GM19239 (cell line): ENCODE data around the gene FLT4.
"Not testable (repeated sequence)": the region's sequence is repeated elsewhere in the genome, so short reads cannot be mapped to it uniquely, and the experiment has no call there.

ENCODE experiments used
- DNase-seq: peaks from one replicate; pipeline ENCODE4 v3.0.0; 2011; ENCODE audit warnings: low spot score; ENCODE audit not compliant: insufficient read length
- FAIRE-seq: peaks from 2 replicates; lab custom pipeline; 2011; peaks lifted over from hg19 to GRCh38; lab: Jason Lieb, UNC

Gene FLT4

DNA sequence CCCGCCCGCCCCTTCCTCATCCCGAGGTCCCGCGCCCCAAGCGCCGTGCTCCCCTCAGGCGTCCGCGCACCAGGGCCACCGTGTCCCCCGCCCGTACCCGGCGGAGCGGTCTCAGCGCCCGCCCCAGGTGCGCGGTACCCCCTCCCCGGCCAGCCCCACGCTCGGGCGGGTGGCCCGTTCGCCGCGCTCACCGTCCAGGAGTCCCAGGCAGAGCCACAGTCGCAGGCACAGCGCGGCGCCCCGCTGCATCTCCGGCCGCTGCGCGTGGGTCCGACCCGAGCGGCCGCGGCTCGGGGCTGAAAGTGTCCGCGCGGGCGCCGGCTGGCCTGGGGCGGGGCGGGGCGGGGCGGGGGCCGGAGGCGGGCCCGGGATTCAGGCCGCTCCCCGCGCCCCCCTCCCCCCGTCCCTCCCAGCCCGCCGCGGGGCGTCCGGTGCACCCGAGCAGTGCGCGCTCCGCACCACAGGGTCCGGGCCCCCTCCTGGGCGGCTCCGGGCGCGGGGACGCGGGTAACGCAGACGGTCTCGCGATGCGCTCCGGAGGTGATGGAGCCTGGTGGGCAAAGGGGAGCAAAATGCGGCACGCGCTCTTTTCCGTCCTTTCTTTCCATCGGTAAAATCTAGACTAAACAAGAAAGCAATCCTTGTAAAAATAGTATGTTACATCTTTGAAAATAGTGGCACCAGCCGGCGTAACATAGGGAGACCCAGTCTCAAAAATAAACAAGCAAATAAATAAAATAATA is at the start of gene FLT4:
TSS of gene FLT4 (minus strand) at position 304 of the 743 bp plus-strand sequence. CDS start at position 249, 55 bp downstream.
- FAIRE-seq (no peak), DNase-seq (no peak)

GRCh38 chr5:180699042-180699441 is 49.6 kb upstream of the FLT4 start:
- DNase-seq, result no peak
- no peak for FAIRE-seq

GRCh38 chr5:180696116-180696515 is 46.7 kb upstream of the FLT4 start:
- DNase-seq (no peak), FAIRE-seq (no peak)

DNA sequence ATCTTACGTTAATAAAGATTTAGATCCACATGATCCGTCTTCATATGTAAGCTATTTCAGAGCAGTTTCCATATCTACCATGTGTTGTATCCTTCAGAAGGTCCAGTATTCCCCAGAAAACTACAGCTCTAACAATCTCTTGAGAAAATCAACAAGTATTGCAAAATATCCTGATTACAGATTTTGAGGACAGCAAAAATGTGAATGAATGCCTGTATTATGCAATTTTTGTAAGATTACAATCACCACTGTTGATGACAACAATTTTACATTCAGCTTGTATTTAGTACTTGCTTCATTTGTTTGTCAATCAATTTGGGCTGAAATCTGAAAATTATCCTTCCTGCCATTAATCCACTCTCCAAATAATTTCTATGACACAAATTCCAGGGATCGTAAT is 43.0 kb upstream of the FLT4 start:
- DNase-seq, result no peak
- no peak for FAIRE-seq

GRCh38 chr5:180691046-180691445 is 41.6 kb upstream of the FLT4 start:
- no peak for FAIRE-seq
- no peak for DNase-seq

DNA sequence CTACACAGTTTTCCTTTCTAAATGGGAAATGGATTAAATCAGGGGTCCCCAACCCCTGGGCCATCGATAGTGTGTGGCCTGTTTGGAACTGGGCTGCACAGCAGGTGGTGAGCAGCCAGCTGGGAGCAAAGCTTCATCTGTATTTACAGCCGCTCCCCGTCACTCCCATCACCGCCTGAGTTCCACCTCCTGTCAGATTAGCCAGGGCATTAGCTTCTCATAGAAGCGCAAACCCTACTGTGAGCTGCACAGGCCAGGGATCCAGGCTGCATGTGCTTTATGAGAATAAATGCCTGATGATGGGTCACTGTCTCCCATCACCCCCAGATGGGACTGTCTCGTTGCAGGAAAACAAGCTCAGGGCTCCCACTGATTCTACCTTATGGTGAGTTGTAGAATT is 41.2 kb upstream of the FLT4 start:
- FAIRE-seq (no peak), DNase-seq (no peak)

GRCh38 chr5:180689775-180690174 is 40.4 kb upstream of the FLT4 start:
- DNase-seq (no peak), FAIRE-seq (no peak)

- DNase-seq, result no peak
- FAIRE-seq, result no peak
These were observed 39.8 kb upstream of the FLT4 start for GRCh38 chr5:180689071-180689694.

GRCh38 chr5:180688330-180689070 is 39.1 kb upstream of the FLT4 start:
- DNase-seq (no peak), FAIRE-seq (no peak)

DNA sequence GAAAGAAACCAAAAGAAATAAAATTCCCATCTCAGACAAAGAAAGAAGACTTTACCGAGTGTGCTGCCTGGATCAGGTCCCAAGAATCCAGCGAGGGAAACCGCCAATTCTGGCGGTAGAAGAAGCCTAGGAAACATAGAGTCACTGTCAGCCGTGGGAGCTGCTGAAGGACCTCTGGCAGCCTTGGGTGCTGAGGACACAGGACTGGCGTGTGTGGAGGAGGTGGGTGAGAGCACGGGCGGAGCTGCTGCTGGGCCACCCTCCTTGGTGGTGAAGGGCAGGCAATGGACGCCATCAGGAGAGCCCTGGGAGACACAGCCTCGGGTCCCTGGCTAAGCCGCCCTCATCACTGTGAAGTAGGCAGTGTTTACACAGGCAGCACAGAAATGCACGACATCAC is 37.4 kb upstream of the FLT4 start:
- DNase-seq, FAIRE-seq: not testable (repeated sequence)

DNA sequence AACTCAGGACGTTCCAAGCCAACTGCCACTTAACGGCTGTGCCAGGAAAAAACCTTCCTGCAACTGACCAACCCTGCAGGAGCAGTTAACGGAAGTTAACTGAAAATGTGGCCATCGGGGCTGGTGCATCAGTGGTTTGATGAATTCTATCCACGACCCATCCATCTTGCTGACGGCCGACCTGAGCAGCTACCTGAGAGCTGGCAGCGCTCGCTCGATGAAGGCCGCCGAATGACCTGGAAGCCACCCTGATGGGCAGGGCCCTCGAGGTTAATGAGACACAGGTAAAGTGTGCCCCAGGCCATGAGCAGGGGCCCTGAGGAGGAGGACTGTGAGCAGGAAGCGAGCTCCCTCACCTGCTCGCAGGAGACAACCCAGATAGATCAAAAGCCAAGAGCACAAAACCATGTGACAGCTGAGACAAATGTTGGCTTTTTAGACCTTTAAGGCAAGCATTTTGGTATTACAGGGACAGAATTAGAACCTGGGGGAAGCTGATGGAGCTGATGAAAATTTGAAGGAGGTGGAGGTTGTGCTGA is 35.3 kb upstream of the FLT4 start:
- FAIRE-seq (no peak), DNase-seq (no peak)

DNA sequence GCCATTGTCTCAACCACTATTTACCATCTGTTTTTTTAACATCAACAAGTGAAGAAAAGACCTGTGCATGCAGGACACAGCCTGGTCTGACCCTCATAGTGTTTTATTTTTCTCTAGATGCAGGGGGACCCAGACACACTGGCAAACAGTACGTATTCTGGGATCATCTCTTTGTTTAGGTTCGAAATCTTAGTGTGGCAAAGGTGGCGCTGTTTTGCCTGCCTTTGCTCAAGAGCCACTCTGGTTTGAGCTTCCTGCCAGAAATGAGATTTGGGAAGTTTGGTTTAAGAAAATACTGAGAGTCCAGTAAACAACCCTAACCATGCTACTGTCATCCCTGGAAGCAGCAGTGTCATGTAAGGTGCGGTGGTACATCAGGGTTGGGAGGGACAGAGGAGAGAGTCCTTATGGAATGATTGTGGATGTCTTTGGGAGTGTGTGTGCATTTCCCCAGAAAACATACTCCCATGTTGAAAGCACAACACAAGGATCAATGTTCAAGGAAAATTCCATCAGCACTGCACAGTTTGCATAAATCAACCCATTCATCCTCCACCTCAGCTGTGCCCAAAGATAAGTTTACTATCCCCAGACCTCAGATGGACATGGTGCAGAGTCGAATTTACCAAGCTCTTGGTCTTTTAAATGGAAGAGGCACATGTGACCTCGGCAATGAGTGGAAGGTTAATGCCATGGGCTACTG is 34.0 kb upstream of the FLT4 start:
- no peak for FAIRE-seq
- no peak for DNase-seq

DNA sequence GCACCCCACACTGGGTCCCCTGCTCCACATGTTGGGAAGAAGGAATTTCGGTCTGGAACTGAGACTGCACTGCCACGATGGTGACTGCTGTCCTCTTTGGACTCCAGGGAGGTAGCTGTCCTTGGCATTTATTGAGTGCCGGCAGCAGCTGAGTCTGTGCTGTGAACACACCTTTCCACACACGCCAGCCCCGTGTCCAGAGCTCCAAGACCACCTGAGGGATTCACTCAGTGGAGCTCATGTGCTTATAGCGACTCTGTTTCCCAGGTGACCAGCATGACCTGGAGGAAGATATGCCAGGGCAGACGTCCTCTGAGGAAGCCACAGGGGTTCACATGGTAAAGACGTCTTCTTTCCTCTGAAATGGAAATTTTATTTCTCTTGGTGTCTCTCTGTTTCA is 33.2 kb upstream of the FLT4 start:
- DNase-seq (no peak), FAIRE-seq (no peak)

DNA sequence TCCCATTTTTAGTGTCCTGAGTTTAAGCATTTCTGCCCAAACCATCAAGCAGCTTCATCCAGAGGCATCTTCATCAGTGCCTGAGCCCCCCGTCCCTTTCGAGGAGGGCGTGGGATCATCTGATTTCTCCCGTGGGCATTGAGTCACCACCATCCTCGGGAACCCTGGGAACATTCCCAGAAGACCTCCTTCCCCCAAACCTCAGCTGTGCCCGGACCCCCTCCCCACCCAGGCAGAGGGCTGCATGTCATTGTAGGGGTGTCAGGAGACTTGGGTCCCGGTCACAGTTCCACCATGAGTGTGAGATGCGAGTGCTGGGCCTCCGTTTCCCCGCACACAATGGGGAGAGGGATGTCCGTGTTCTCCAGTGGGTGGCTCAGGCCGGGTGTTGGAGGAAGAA is 32.6 kb upstream of the FLT4 start:
- not testable (repeated sequence) for DNase-seq, FAIRE-seq

DNA sequence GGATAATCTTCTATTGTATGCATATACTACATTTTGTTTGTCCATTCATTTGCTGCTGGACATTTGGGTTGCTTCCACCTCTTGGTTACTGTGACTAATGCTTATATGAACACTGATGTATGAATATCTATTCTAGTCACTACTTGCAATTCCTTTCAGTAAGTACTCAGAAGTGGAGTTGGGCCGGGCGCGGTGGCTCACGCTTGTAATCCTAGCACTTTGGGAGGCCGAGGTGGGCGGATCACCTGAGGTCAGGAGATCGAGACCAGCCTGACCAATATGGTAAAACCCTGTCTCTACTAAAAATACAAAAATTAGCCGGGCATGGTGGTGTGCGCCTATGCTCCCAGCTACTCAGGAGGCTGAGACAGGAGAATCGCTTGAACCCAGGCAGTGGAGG is 28.9 kb upstream of the FLT4 start:
- DNase-seq, FAIRE-seq: not testable (repeated sequence)

DNA sequence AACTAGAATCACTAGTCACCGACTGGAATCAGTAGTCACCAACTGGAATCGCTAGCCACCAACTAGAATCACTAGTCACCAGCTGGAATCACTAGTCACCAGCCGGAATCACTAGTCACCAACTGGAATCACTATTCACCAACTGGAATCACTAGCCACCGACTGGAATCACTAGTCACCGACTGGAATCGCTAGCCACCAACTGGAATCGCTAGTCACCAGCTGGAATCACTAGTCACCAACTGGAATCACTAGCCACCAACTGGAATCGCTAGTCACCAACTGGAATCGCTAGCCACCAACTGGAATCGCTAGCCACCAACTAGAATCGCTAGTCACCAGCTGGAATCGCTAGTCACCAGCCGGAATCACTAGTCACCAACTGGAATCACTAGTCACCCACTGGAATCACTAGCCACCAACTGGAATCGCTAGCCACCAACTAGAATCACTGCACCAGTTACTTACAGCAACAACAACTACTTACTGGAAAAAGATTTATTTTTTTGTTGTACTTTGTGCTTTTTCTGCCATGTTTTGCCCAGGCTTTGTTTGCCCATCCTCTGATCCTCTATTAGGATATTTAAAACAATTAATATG is 25.7 kb upstream of the FLT4 start:
- DNase-seq, result no peak
- FAIRE-seq, result no peak

GRCh38 chr5:180674090-180674475 is 24.7 kb upstream of the FLT4 start:
- not testable (repeated sequence) for FAIRE-seq

GRCh38 chr5:180673371-180674089 is 24.1 kb upstream of the FLT4 start:
- DNase-seq (no peak), FAIRE-seq (no peak)

More at GRCh38 chr5:180674090-180674475, 24.7 kb upstream of the FLT4 start:
- DNase-seq, result not testable (repeated sequence)

- FAIRE-seq, DNase-seq: not testable (repeated sequence)
These were observed 22.6 kb upstream of the FLT4 start for GRCh38 chr5:180671958-180672524.
